ENCODE data around the gene INPP5A.

INPP5A gene

DNA sequence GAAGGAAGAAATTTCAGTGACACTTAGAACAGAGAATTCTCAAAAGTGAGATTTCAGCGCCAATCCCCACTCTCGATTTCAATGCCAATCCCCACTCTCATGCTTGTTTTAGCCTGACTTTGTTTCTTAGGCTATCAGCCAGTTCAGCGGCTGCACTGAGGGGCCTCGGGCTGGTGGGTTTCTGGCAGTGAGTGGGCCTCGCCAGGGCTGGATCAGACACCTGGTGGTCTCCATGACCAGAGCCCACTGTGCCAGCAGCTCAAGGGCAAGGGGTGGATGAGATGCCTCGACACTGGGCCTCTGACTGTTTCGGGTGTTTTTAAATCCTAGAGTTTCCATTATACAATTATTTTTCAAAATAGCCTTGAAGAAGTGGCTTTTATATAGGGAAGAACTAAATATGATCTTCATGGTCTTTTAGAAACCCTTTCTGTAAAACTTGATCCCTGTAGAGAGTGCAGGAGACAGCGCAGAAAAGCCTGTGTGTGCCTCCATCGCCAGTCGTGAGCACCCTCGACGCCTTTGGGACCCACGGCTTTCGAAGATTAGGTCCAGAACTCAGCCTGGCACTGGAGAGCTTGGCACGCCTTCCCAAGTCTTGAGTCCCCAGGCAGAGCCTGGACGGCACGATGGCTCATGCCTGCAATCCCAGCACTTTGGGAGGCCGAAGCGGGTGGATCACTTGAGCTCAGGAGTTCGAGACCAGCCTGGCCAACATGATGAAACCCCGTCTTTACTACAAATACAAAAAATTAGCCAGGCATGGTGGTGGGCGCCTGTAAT is 76.2 kb downstream of the INPP5A start:
- no peak for DNase-seq (ENCODE audit: low read depth)

DNA sequence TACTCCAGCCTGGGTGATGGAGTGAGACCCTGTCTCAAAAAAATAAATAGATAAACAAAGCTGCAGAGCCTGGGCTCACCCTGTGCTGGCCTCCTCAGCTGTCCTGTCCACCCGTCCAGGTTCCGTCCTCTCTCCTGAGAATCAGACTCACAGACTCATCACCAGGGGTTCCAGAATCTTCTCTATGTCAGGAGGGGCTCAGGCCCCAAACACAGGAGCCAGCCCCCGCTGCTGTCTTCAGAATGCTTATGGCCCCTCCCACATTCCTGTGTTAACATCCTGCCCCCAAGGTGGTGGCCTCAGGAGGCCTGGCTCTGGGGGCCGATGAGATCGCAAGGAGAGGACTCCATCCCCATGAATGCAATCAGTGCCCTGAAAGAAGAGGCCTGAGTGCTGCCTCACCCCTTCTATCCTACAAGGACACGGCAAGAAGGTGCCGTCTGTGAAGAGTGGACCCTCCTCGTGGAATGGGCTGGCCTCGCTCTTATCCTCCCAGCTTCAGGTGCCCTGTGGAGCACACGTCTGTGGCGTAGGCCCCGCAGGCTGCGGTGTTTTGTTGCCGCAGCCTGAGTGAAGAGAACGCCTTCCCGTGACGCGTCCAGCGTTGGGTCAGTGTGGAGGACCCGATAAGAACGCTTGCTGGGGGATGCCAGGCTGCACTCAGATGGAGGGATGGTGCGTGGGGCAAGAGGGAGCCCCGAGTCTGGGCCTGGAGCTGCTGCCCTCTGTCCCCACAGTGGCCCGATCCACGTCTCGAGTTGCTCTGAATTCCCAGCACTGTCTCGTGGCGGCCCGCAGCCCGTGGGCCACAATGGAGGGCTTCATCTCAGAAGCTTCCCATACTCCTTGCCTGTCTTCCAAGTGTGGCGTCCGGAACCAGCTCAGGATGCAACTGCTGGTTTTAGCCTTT is 77.1 kb downstream of the INPP5A start:
- no peak for DNase-seq (ENCODE audit: low read depth)

DNA sequence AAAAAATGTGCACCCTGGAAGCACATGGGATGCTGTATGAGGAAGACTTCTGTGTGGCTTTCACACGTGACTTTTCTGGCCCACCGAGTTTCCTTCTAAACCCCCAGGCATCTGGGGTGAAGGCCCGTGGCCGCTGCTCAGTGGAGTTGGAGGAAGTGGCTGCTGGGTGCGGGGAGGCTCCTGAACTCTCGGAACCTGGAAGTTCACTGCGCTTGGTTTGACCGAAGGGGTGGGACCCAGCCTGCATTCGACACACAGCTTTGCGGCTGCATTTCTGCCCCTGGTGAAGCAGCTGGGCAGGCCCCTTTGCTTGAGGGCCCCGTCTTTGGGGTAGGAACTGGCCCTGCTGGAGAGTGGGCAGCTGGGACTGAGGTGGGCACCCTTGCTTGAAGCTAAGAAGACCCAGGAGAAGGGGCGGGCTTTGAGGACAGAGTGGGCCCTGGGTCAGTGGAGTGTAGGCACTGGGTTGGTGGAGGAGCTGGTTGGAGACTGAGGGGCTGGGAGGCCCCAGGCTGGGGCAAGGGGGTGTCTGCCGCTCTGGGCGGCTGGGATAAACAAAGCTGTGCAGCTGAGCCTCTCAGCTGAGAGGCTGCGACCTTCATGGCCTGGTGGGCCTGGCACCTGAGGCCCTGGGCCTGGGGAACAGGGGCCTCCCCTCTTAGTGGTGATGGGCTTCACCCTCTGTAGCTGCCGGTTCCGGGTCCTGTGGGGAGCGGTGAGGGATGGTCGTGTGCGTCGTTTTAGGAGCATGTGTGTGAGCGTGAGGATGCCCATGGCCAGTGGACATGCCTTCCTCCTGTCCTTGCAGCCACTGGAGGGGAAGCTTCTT is 78.0 kb downstream of the INPP5A start:
- DNase-seq (ENCODE audit: low read depth) = no peak

DNA sequence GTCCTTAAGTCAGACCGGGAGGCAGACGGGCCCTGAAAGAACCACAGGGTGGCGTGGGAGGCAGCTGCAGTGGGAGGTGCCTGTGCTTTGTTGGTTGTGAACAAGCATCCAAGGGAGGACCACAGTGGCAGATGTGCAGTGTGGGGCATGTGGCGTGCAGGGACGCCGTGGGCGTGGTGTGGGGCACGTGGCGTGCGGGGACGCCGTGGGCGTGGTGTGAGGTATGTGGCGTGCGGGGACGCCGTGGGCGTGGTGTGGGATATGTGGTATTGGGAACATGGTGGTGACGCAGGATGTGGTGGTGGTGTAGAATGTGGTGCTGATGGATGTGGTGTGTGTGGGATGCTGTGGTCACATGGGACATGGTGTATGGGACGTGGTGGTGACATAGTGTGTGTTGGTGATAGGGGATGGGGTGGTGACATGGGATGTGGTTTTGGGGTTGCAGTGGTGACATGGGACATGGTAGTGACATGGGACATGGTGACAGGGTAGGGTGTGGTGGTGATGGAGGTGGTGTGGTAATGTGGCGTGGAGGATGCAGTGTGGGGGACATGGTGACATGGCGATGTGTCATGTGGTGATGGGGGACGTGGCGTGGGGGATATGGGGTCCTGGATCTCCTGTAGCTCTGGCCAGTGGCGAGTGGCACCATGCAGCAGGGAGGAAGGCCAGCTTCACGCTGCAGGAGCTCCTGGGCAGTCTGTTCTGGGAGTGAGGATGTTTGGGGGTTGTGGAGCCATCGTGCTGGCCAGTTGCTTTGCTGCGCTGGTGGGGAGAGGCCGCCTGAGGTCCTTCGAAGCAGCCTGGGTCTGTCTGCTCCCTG is 78.8 kb downstream of the INPP5A start:
- no peak for DNase-seq (ENCODE audit: low read depth)

- no peak for DNase-seq (ENCODE audit: low read depth)
Observed at GRCh38 chr10:132616996-132617736, 79.6 kb downstream of the INPP5A start.

- DNase-seq (ENCODE audit: low read depth) = no peak
Observed at GRCh38 chr10:132617737-132618052, 80.1 kb downstream of the INPP5A start.

DNA sequence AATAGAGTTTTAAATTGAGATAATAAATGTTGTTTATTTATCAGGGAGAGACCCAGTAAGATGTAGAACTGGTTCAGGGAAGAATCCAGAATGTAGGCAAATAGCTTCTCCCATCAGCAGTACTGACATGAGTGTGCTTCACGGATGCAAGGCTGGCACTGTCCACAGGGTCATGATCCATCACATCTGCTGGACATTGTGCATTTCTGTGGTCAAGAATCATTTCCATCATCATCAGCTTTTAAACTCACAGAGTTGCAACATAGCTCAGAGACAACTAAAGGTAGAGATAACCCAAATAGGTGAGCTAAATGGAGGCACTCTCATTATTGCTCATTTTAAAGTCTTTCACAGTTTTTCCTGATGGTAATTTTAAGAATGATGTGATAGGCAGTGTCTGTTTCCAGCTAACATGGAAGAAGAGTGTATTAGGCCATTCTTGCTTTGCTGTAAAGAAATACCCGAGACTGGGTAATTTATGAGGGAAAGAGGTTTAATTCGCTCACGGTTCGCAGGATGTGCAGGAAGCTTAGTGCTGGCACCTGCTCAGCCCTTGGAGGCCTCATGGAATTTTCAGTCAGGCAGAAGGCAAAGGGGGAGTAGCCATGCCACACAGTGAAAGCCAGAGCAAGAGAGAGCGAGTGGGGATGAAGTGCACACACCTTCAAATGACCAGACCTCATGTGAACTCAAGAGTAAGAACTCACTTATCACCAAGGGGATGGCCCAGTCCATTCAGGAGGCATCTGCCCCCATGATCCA is 80.8 kb downstream of the INPP5A start:
- DNase-seq (ENCODE audit: low read depth) = no peak

GRCh38 chr10:132619927-132620326 is 82.3 kb downstream of the INPP5A start:
- no peak for DNase-seq (ENCODE audit: low read depth)

DNA sequence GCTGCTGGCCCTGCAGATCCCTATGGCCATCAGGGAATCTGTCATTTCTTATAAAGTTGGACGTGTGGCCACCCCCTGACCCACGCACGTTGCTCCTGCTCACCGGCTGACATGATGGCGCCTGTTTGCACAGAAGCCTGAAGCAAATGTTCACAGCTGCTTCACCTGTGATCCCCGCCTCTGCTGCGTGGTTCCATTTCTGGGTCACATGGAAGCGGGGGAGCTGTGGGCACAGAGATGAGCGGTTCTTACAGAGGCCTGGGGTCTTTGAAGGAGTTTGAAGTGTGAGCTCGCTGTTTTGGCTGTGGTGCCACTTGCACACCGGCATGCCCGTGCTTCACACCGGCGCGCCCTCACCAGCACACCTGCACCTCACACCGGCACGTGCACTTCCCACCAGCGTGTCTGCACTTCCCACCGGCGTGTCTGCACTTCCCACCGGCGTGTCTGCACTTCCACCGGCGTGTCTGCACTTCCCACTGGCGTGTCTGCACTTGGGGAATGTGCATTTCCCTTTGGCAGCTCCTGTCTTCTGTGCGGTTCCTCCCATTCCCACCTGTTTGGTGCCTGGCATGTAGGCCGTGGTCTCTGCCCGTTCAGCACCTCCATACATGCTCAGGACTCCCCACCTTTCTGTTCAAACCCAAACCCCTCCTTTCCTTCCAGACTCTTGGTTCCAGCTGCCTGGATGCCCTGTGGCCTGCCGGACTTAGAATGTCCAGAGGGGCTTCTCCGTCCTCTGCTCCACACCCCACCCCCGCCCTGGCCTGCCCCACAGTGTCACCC is 86.7 kb downstream of the INPP5A start:
- DNase-seq (ENCODE audit: low read depth) = no peak

DNA sequence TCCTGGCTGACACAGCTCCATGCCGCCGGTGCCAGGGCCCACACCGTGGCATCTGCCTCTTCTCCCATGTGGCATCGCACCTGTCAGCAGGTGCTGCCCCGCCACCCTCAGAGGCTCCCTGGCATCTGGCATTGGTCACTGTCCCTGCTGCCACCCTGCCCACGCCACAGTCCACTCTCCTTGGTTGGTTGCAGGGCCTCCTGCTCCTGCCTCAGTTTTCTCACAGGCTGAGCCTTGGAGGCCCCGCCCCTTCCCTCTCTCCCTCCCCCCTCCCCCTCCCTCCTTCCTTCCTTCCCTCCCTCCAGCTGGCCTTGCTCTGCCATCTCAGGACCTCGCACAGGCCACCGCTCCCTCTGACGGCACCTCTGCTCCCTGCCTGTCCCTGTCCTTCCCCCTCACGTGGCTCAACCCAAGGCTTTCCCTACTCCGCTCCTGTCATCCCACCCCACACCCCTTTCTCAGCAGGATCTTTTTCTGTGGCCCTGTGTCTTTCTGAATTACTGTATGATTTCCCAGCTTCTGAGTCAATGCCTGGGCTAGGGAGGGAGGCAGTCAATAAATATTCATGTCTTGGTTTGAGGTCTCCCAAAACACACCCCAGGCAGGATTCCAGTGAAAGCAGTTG is 87.4 kb downstream of the INPP5A start:
- DNase-seq (ENCODE audit: low read depth) = no peak

- no peak for DNase-seq (ENCODE audit: low read depth)
Observed at GRCh38 chr10:132626019-132626760, 88.6 kb downstream of the INPP5A start.

- no peak for DNase-seq (ENCODE audit: low read depth)
Observed at GRCh38 chr10:132626761-132627665, 89.4 kb downstream of the INPP5A start.

DNA sequence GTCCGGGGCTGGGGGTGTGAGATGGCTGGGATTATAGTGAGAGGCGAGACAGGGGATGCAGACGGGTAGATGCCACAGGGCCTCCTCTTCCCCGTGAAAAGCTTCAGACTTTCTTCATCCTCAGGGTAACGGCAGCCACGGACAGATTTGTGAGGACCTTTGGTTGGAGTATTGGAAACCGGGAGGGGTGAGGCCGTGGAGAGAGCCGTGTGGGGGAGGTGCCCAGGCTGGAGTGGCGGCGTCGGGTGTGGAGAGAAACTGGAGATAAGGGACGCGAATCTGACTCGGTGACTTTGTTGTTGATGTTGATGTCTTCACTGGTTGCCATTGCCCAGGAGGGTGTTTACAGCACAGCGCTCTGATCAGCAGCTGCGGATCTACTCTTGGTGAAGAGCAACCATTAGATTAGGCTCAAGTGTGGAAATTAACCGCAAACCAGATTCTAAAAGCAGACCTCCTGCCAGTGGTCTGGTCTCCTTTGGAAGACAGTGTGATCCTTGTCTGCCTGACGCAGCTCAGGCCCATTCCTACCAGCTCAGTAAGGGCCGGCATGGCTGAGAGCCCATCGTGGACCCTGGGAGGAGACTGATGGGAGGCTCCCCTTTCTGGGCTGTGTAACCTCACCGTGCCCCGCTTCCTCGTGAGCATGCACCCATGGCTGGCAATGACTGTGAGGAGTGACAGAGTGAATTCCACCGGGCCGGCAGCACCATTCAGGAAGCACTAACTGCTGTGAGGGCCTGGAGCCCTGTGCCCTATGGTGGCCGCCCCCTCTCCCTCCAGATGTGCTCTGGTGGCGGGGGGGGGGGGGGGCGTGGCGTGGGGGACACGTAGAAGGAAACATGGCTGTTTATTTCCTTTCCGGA is 90.3 kb downstream of the INPP5A start:
- no peak for DNase-seq (ENCODE audit: low read depth)

DNA sequence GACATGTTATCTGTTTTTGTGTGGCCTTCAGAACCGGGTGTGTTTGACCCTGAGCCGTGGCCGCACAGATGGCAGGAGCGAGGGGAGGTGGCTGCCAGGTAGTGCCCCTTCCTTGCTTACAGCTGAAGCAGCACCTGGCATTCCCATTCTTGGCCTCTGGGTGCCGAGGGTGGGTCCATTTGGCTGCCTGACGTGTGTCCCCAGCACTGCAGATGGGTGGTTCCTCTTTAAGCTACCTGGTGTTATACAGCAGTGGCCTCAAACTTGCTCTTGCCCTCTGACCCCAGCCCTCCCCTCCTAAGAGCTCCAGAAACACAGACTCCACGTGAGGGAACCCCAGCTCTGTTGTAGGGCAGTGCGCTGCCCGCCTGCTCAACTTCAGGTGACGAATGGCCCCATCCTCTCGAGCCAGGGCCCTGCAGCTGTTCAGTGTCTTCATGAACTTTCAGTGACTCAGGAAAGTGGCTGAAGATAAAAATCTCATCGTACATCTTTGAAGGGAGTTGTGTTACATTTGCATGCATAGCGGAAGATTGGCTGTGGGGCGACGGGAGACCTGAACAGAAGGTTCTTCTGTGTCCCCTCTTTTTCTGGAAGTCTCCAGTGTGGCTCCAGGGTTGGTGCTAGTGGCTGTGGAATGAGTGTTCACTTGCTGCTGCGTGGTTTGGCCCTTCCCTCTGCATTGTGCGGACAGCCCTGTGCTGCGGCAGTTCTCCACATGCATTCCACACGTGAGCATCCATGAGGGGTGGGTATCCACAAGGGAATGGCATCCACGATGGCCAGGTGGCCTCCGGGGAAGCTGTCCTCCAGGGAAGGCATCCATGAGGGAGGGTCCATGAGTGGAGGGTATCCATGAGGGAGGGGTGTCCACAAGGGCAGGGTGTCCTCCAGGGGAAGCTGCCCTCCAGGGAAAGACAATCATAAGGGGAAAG is 91.6 kb downstream of the INPP5A start:
- DNase-seq (ENCODE audit: low read depth) = no peak

- no peak for DNase-seq (ENCODE audit: low read depth)
Observed at GRCh38 chr10:132630156-132630555, 92.6 kb downstream of the INPP5A start.
